K562 (cell line): ENCODE measurements around the gene ACSL5. TPM values are rescaled to one million over a fixed set of nuclear protein-coding genes. Genes with fewer than 3 reads are reported as not detected.

Source experiments
- CHD4 ChIP-seq: fragments of 200-600 bp; sonication (generic); IDR thresholded peaks from 3 replicates; pipeline ENCODE4 v1.6.1; 2012; ENCODE audit warnings: low read depth, mild to moderate bottlenecking, mixed read lengths, low read length, inconsistent platforms; ENCODE audit not compliant: insufficient read depth, insufficient replicate concordance, poor library complexity, severe bottlenecking
- CREB5 ChIP-seq: fragments of 250-450 bp; sonication (Bioruptor Pico); IDR thresholded peaks from 2 replicates; pipeline ENCODE4 v1.5.0; 2020; ENCODE audit warnings: mild to moderate bottlenecking
- CREM ChIP-seq: IDR thresholded peaks from 2 replicates; pipeline ENCODE4 v1.6.1; 2014; ENCODE audit warnings: antibody characterized with exemption, low read depth
- E2F3 ChIP-seq: fragments of 250-450 bp; sonication (Bioruptor Pico); IDR thresholded peaks from 2 replicates; pipeline ENCODE4 v1.4.0; 2020; ENCODE audit warnings: mild to moderate bottlenecking
- ELK1 ChIP-seq: sonication (generic); formaldehyde crosslinking; IDR thresholded peaks from 2 replicates; pipeline ENCODE4 v1.8.1; 2022; ENCODE audit warnings: missing genetic modification reagents
- ELK3 ChIP-seq: fragments of 450-650 bp; formaldehyde crosslinking; IDR thresholded peaks from 2 replicates; pipeline ENCODE4 v1.4.0; 2020; ENCODE audit warnings: mild to moderate bottlenecking
- HOXB6 ChIP-seq: fragments of 250-450 bp; sonication (Bioruptor Pico); IDR thresholded peaks from 2 replicates; pipeline ENCODE4 v1.5.1; 2022; ENCODE audit warnings: mild to moderate bottlenecking, borderline replicate concordance
- ILK ChIP-seq: fragments of 450-650 bp; IDR thresholded peaks from 2 replicates; pipeline ENCODE4 v1.6.1; 2016; ENCODE audit warnings: missing genetic modification characterization, low read depth, mild to moderate bottlenecking, missing compliant biosample characterization, moderate library complexity, borderline replicate concordance
- JUND ChIP-seq, 2 experiments: IDR thresholded peaks; 2 replicates in 1 of 2; 3 replicates in 1 of 2; pipeline ENCODE4 v1.6.1; 2011; ENCODE audit warnings: borderline replicate concordance in 2 of 2, low read depth in 2 of 2, low read length in 2 of 2, improper control_type of control experiment in 1 of 2, missing biosample characterization in 1 of 2, missing genetic modification characterization in 1 of 2, missing genetic modification reagents in 1 of 2
- NR1H2 ChIP-seq: sonication (generic); formaldehyde crosslinking; IDR thresholded peaks from 2 replicates; pipeline ENCODE4 v1.4.0; 2020; ENCODE audit warnings: mild to moderate bottlenecking, missing genetic modification reagents
- NR2F6 ChIP-seq: fragments of 450-650 bp; formaldehyde crosslinking; IDR thresholded peaks from 2 replicates; pipeline ENCODE4 v1.4.0; 2020; ENCODE audit warnings: mild to moderate bottlenecking
- PURB ChIP-seq: sonication (generic); formaldehyde crosslinking; IDR thresholded peaks from 2 replicates; pipeline ENCODE4 v1.9.0; 2021; ENCODE audit warnings: low read depth, mild to moderate bottlenecking, missing genetic modification reagents
- XRCC5 ChIP-seq: fragments of 200-400 bp; formaldehyde crosslinking; IDR thresholded peaks from 2 replicates; pipeline ENCODE4 v1.6.1; 2017; ENCODE audit warnings: low read depth, mild to moderate bottlenecking, low read length
- ZBTB34 ChIP-seq: fragments of 250-450 bp; sonication (Bioruptor Pico); IDR thresholded peaks from 2 replicates; pipeline ENCODE4 v1.8.0; 2021; ENCODE audit warnings: mild to moderate bottlenecking, moderate library complexity
- ZC3H8 ChIP-seq: fragments of 450-650 bp; IDR thresholded peaks from 2 replicates; pipeline ENCODE4 v1.6.1; 2017
- ZKSCAN3 ChIP-seq: fragments of 250-450 bp; sonication (Bioruptor Pico); IDR thresholded peaks from 2 replicates; pipeline ENCODE4 v1.4.0; 2020
- ZNF431 ChIP-seq: sonication (generic); formaldehyde crosslinking; IDR thresholded peaks from 2 replicates; pipeline ENCODE4 v1.8.0; 2022; ENCODE audit warnings: mild to moderate bottlenecking, missing genetic modification reagents
- ZNF449 ChIP-seq: fragments of 250-450 bp; sonication (Bioruptor Pico); IDR thresholded peaks from 2 replicates; pipeline ENCODE4 v1.8.0; 2022; ENCODE audit warnings: moderate library complexity, mild to moderate bottlenecking, inconsistent platforms
- ZNF507 ChIP-seq: conservative IDR thresholded peaks from 2 replicates; pipeline ENCODE4 v1.6.1; 2017; ENCODE audit warnings: missing genetic modification characterization, missing compliant biosample characterization
- ZNF76 ChIP-seq: fragments of 250-450 bp; sonication (Bioruptor Pico); IDR thresholded peaks from 2 replicates; pipeline ENCODE4 v1.4.0; 2020; ENCODE audit warnings: mild to moderate bottlenecking, moderate library complexity, borderline replicate concordance
- ZNF764 ChIP-seq: fragments of 250-450 bp; sonication (Bioruptor Pico); IDR thresholded peaks from 2 replicates; pipeline ENCODE4 v1.4.0; 2020; ENCODE audit warnings: low read depth, mild to moderate bottlenecking, moderate library complexity
- polyA plus RNA-seq, 8 experiments: library from polyadenylated mRNA; depleted of rRNA in 4 of 8; stranded (reverse) in 5 of 8; unstranded in 3 of 8; fragments of >200 nt; fragmentation: Nextera tagmentation in 2 of 8; fragmentation: Illumina TruSeq in 1 of 8; extraction: Ambion mirVana in 2 of 8; extraction: Trizol in 1 of 8; gene quantifications; 2 replicates each; pipeline versions ENCODE4 v1.2.1 to v1.2.3, GENCODE V29; 2011 to 2014; ENCODE audit warnings: inconsistent platforms in 1 of 8, missing spikeins in 1 of 8
- total RNA-seq, 7 experiments: library from RNA; depleted of rRNA in 6 of 7; stranded (reverse); fragments of >200 nt in 6 of 7; fragmentation: Illumina TruSeq in 2 of 7; extraction: Trizol in 2 of 7; gene quantifications; 2 replicates each; pipeline versions ENCODE4 v1.2.1 to v1.2.3, GENCODE V29; 2011 to 2021; ENCODE audit warnings: low replicate concordance in 1 of 7

The ACSL5 gene
- total and polyA plus RNA-seq, 9 of the 15 experiments (the other 6 are each of a cell fraction or from before 2014, with no cell fraction given): 0.19 to 1.4 (median 0.55) TPM

GRCh38 chr10:112446055-112446854 lies 72.3 kb downstream of the ACSL5 start (continued):
- TF ChIP-seq ELK3 (no peak), ZNF507 (tag) (no peak), CREM (no peak), E2F3 (no peak), ILK (tag) (no peak), ZKSCAN3 (no peak), NR2F6 (no peak), ZNF764 (no peak), ZNF449 (no peak), NR1H2 (no peak), JUND (IDR thresholded peaks at IDR 0.05; ENCODE audit: borderline replicate concordance, low read depth, low read length) (0 out of 2 replicates have a peak, but pooled peaks have one; percentile 18), JUND (tag; IDR thresholded peaks at IDR 0.05; ENCODE audit: borderline replicate concordance, low read depth, low read length) (no peak), ZBTB34 (CRISPR knock-in tag) (no peak), ZNF431 (CRISPR knock-in tag) (no peak), HOXB6 (CRISPR knock-in tag) (no peak), XRCC5 (no peak), PURB (no peak), ZC3H8 (no peak), CREB5 (no peak), ZNF76 (CRISPR knock-in tag) (no peak), CHD4 (no peak), ELK1 (no peak)
